Gastrocnemius medialis (tissue), 4 donors: ENCODE measurements around the gene CCDC106. TPM values are rescaled to one million over a fixed set of nuclear protein-coding genes. Genes with fewer than 3 reads are reported as not detected.
A peak's percentile ranks its signal among the peaks of the same experiment; 100 is the strongest.

Source experiments
- ATAC-seq, 2 donors: fragments of 150-250 bp; one replicate each; pipeline ENCODE4 v1.9.1; 2016
- DNase-seq, 2 donors: peaks; one replicate each; pipeline ENCODE4 v3.0.0-alpha.2; 2019
- H3K27ac ChIP-seq, 4 donors: fragments of 200-600 bp; sonication (generic); 1 replicate in 1 of 4; 2 replicates in 3 of 4; pipeline ENCODE4 v1.5.1; 2016 to 2018; ENCODE audit warnings: mild to moderate bottlenecking in 2 of 4, moderate library complexity in 1 of 4
- H3K27me3 ChIP-seq, 3 donors: fragments of 200-600 bp; sonication (generic) in 2 of 3; 1 replicate in 1 of 3; 2 replicates in 2 of 3; pipeline versions ENCODE4 v1.5.1 to v1.6.0; 2016 to 2019; ENCODE audit warnings: mild to moderate bottlenecking in 1 of 3, moderate library complexity in 1 of 3
- H3K36me3 ChIP-seq, 2 donors: fragments of 200-600 bp; sonication (generic) in 1 of 2; one replicate each; pipeline ENCODE4 v1.5.1; 2017 to 2018
- H3K4me1 ChIP-seq, 2 donors: fragments of 200-600 bp; sonication (generic) in 1 of 2; one replicate each; pipeline ENCODE4 v1.5.1; 2016 to 2017; ENCODE audit warnings: mild to moderate bottlenecking in 2 of 2
- H3K4me3 ChIP-seq, 4 donors: fragments of 200-600 bp; sonication (generic) in 3 of 4; 1 replicate in 1 of 4; 2 replicates in 3 of 4; pipeline ENCODE4 v1.5.1; 2016 to 2019; ENCODE audit warnings: mild to moderate bottlenecking in 2 of 4
- H3K9me3 ChIP-seq, 3 donors: fragments of 200-600 bp; sonication (generic) in 2 of 3; 1 replicate in 1 of 3; 2 replicates in 2 of 3; pipeline ENCODE4 v1.5.1; 2016 to 2019
- POLR2A ChIP-seq, 2 donors: fragments of 450-650 bp; IDR thresholded peaks; one replicate each; pipeline ENCODE4 v1.6.1; 2017; ENCODE audit warnings: antibody characterized with exemption in 2 of 2, mild to moderate bottlenecking in 2 of 2, moderate library complexity in 2 of 2
- in situ Hi-C, 4 donors: fragments of 200-750 bp; cut with MboI; loops; one replicate each; pipeline versions ENCODE4 v1.15.0 to v1.8.0; 2017; ENCODE audit warnings: low sequenced_read_pairs in 4 of 4
- intact Hi-C: fragments of 100-400 bp; cut with DNase I; formaldehyde crosslinking; loops from one replicate; pipeline ENCODE4 v1.15.1; 2023; ENCODE audit warnings: low total_unique reads
- total RNA-seq, 4 donors: library from RNA; depleted of rRNA; stranded (reverse); fragments of >200 nt; gene quantifications; one replicate each; pipeline versions ENCODE4 v1.1.0 to v1.2.3, GENCODE V29; 2016
- TF ChIP-seq, protein P1 (sequence below), 5 experiments: fragments of 450-650 bp in 3 of 5; fragments of 200-600 bp in 2 of 5; sonication (generic) in 2 of 5; IDR thresholded peaks in 4 of 5; conservative IDR thresholded peaks in 1 of 5; 1 replicate in 4 of 5; 2 replicates in 1 of 5; pipeline ENCODE4 v1.5.1; 2016 to 2019; ENCODE audit warnings: antibody characterized with exemption in 5 of 5, mild to moderate bottlenecking in 3 of 5, moderate library complexity in 3 of 5

Gene CCDC106
- total RNA-seq, 4 donors from 2014 or later: 6.3 to 21.2 (median 12.6) TPM

DNA sequence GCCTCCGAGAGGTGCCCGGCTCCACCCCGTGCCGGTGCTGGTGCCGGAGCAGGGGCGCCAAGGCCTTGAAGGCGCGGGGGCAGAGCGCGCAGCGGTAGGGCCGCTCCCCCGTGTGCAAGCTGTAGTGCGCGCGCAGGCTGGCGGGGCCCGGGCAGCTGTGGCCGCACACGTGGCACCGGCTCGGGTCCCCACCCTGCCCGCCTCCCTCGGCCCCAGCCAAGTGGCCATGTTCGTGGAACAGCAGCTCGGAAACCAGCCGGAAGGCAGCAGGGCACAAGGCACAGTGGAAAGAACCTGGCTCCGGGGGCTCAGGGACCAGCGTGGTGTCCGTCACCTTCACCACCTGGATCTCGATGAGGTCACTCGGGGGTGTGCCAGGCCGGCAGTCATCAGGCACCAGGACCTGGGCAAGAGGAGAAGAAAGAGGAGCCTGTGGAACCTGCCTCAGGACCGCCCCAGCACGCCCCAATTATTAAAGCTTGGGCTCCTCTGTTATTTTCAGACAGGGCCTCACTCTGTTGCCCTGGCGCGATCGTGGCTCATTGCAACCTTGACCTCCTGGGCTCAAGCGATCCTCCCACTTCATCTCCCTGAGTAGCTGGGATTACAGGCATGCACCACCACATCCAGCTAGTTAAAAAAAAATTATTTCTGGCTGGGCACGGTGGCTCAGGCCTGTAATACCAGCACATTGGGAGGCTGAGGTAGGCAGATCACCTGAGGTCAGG, 25.6 kb upstream of the CCDC106 start:
- H3K4me3 ChIP-seq: no peak overlapping the region

DNA sequence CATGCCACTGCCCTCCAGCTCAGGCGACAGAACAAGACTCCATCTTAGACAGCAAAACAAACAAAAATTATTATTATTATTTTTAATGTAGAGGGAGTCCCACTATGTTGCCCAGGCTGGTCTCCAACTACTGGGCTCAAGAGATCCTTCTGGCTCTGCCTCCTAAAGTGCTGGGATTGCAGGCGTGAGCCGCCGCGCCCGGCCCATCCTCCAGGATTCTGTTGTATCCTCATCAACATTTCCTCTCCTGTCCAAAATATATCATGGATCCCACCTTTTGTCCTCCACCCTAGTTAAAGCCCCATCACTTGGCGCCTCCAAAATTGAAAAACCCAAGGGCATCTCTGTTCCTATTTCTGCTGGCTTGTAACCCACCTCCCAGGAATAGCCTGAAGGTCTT, 24.9 kb upstream of the CCDC106 start:
- Histone ChIP-seq H3K36me3 (peaks cover 0 to 7% of the 10 kb centered on the region in 2 donors), H3K4me3 (peak overlapping the region in 1 of 4 donors; percentile 77), H3K9me3 (no peaks in the 10 kb centered on the region), H3K4me1 (peaks cover 39 to 46% of the 10 kb centered on the region in 2 donors), H3K27ac (peak overlapping the region; percentile 97 to 99 (median 98)), H3K27me3 (no peaks in the 10 kb centered on the region)
- in situ Hi-C loops: no loop called here
- intact Hi-C loops: loop anchor here (5.0 kb wide), 1 partner anchor 216 kb away; the partner anchor contains the start of gene UBE2S
- ATAC-seq: no peak
- no peak for DNase-seq
- TF ChIP-seq, protein P1, sequence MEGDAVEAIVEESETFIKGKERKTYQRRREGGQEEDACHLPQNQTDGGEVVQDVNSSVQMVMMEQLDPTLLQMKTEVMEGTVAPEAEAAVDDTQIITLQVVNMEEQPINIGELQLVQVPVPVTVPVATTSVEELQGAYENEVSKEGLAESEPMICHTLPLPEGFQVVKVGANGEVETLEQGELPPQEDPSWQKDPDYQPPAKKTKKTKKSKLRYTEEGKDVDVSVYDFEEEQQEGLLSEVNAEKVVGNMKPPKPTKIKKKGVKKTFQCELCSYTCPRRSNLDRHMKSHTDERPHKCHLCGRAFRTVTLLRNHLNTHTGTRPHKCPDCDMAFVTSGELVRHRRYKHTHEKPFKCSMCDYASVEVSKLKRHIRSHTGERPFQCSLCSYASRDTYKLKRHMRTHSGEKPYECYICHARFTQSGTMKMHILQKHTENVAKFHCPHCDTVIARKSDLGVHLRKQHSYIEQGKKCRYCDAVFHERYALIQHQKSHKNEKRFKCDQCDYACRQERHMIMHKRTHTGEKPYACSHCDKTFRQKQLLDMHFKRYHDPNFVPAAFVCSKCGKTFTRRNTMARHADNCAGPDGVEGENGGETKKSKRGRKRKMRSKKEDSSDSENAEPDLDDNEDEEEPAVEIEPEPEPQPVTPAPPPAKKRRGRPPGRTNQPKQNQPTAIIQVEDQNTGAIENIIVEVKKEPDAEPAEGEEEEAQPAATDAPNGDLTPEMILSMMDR (IDR thresholded peaks at IDR 0.05 in 4 of 5, conservative IDR thresholded peaks at IDR 0.05 in 1 of 5): no peak
- TF ChIP-seq POLR2A (IDR thresholded peaks at IDR 0.05): no peak

More for the DNA sequence above, 25.6 kb upstream of the CCDC106 start:
- ATAC-seq (no peak), DNase-seq (no peak)
- Histone ChIP-seq H3K4me1 (peaks cover 39 to 46% of the 10 kb centered on the region in 2 donors), H3K27ac (peak overlapping the region; percentile 97 to 99 (median 98)), H3K27me3 (no peaks in the 10 kb centered on the region), H3K36me3 (peaks cover 0 to 12% of the 10 kb centered on the region in 2 donors), H3K9me3 (no peaks in the 10 kb centered on the region)
- intact Hi-C loops (loop anchor here (5.0 kb wide), 1 partner anchor 215 kb away; the partner anchor contains the start of gene UBE2S), in situ Hi-C loops (no loop called here)
- TF ChIP-seq POLR2A (IDR thresholded peaks at IDR 0.05): no peak
- TF ChIP-seq, protein P1 (IDR thresholded peaks at IDR 0.05 in 4 of 5, conservative IDR thresholded peaks at IDR 0.05 in 1 of 5): no peak

DNA sequence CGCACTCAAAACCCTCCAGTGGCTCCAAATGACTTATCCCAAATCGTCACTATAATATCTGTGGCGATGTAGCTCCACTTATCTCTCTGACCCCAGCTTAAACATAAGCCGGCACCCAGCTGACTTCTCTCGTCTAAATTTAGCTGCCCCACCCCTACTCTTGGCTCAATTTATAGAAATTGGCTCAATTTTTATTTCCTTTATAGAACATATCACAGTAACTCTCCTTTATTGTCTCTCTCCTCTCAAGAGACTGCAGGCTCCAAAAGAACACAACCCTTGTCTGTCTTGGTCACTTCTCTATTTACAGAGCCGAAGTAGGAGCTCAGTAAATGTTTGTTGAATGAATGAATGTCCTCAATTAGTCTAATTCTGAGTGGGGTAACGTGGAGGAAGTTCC, 24.5 kb upstream of the CCDC106 start:
- intact Hi-C loops (loop anchor here (5.0 kb wide), 1 partner anchor 216 kb away; the partner anchor contains the start of gene UBE2S), in situ Hi-C loops (no loop called here)
- no peaks in the 10 kb centered on the region for H3K9me3 ChIP-seq
- peaks cover 0 to 7% of the 10 kb centered on the region in 2 donors for H3K36me3 ChIP-seq
- no peaks in the 10 kb centered on the region for H3K27me3 ChIP-seq
- peak overlapping the region; percentile 3 to 77 (median 72) for H3K4me3 ChIP-seq
- no peak for TF ChIP-seq POLR2A (IDR thresholded peaks at IDR 0.05)
- TF ChIP-seq, protein P1 (IDR thresholded peaks at IDR 0.05 in 4 of 5, conservative IDR thresholded peaks at IDR 0.05 in 1 of 5): no peak
- peak overlapping the region; percentile 97 to 99 (median 98) for H3K27ac ChIP-seq
- peaks cover 38 to 45% of the 10 kb centered on the region in 2 donors for H3K4me1 ChIP-seq
- ATAC-seq (peak; percentile 50 to 62), DNase-seq (peak; percentile 50 to 58)

DNA sequence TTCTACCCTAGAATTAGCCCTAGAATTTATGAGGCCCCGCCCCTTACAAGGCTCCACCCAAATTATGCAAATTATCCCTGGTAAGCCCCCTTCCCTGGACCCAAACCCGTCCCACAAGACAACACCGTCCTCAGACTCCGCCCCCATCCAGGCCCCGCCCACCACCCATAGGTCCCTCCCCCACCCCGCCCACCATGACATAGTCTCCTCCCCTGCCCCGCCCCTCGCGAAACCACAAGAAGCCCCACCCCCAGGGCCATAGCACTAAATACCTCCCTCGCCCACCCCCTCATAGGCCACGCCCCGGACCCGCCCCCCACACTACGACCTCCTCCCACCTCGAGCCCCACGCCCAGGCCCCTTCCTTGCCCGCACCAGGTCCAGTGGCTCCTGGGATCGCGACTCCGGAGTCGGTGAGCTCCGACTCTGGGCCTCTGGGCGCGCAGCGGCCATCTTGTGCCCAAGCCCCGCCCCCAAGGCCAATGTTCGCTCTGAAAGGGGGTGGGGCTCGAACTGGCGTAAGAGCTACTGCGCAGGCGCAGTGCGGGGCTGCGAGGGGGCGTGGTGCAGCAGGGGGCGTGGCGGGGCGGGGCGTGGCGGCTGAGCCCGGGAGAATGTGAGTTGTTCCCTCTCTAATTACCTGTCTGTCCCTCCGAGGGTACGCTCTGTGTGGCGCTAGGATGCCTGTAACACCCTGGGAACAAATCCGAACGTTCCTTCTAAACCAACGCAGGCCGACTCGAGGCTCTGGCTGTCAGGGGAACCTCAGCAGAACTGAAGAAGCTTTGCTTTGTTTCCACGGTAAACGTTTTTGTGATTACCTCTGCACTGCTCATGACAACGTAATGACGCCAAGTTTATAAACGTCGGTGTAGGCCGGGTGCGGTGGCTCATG, 23.7 kb upstream of the CCDC106 start, which contains the start of gene ZNF784:
Gene ZNF784, minus strand, starts transcription at position 458 of the 895 bp plus-strand sequence. Its CDS starts 5 bp downstream, at position 453.
- in situ Hi-C loops (loop anchor here in 3 of 4 donors (5.0 to 25.0 kb wide), 2 partner anchors 107 to 487 kb away; partner anchors contain the start of gene TNNT1 (in 1 of the 3)), intact Hi-C loops (loop anchor here (1.0 to 5.0 kb wide), 4 partner anchors 19 to 217 kb away; partner anchors contain the start of genes U2AF2, UBE2S, ZNF524 and ZNF865)
- peak; percentile 38 to 49 for TF ChIP-seq POLR2A (IDR thresholded peaks at IDR 0.05)
- TF ChIP-seq, protein P1 (IDR thresholded peaks at IDR 0.05 in 4 of 5, conservative IDR thresholded peaks at IDR 0.05 in 1 of 5): no peak
- Histone ChIP-seq H3K36me3 (peaks cover 0 to 7% of the 10 kb centered on the region in 2 donors), H3K9me3 (no peaks in the 10 kb centered on the region), H3K4me1 (peaks cover 30 to 37% of the 10 kb centered on the region in 2 donors), H3K27me3 (no peaks in the 10 kb centered on the region), H3K4me3 (peak within 1 kb of the TSS; percentile 71 to 77 (median 74)), H3K27ac (peak within 1 kb of the TSS; percentile 97 to 99 (median 98))
- ATAC-seq (peak; percentile 76 to 83), DNase-seq (peak; percentile 89 to 91)
